Tibial nerve (tissue), 4 donors: ENCODE results near the gene ZNHIT2. TPM values are rescaled to one million over a fixed set of nuclear protein-coding genes. Genes with fewer than 3 reads are reported as not detected.

ENCODE experiments used
- DNase-seq, 2 donors: peaks; one replicate each; pipeline ENCODE4 v3.0.0-alpha.2; 2019; ENCODE audit warnings: low spot score in 2 of 2
- H3K27ac ChIP-seq, 4 donors: fragments of 200-600 bp; sonication (generic) in 3 of 4; one replicate each; pipeline ENCODE4 v1.5.1; 2017 to 2019; ENCODE audit warnings: mild to moderate bottlenecking in 1 of 4
- H3K27me3 ChIP-seq, 2 donors: fragments of 200-600 bp; sonication (generic) in 1 of 2; one replicate each; pipeline versions ENCODE4 v1.5.1 to v1.6.0; 2017 to 2019
- H3K36me3 ChIP-seq, 3 donors: fragments of 200-600 bp; sonication (generic); one replicate each; pipeline ENCODE4 v1.5.1; 2018 to 2019
- H3K4me1 ChIP-seq, 4 donors: fragments of 200-600 bp; sonication (generic) in 3 of 4; one replicate each; pipeline ENCODE4 v1.5.1; 2017 to 2019
- H3K4me3 ChIP-seq, 4 donors: fragments of 200-600 bp; sonication (generic) in 3 of 4; one replicate each; pipeline ENCODE4 v1.5.1; 2017 to 2019; ENCODE audit warnings: mild to moderate bottlenecking in 1 of 4, moderate library complexity in 1 of 4
- H3K9me3 ChIP-seq, 4 donors: fragments of 200-600 bp; sonication (generic) in 3 of 4; one replicate each; pipeline ENCODE4 v1.5.1; 2017 to 2019
- CTCF ChIP-seq, 5 experiments: fragments of 200-600 bp in 3 of 5; fragments of 450-650 bp in 2 of 5; sonication (generic) in 3 of 5; IDR thresholded peaks; one replicate each; pipeline ENCODE4 v1.5.1; 2016 to 2019; ENCODE audit warnings: antibody characterized with exemption in 5 of 5, mild to moderate bottlenecking in 3 of 5, moderate library complexity in 2 of 5
- EP300 ChIP-seq, 2 donors: sonication (generic); formaldehyde crosslinking; IDR thresholded peaks; one replicate each; pipeline ENCODE4 v1.6.1; 2017; ENCODE audit warnings: antibody characterized with exemption in 2 of 2, mild to moderate bottlenecking in 1 of 2
- POLR2A ChIP-seq, 2 donors: fragments of 450-650 bp; IDR thresholded peaks; one replicate each; pipeline ENCODE4 v1.6.1; 2017; ENCODE audit warnings: antibody characterized with exemption in 2 of 2, mild to moderate bottlenecking in 2 of 2, moderate library complexity in 2 of 2
- WGBS, 2 donors: methylation state at CpG; one replicate each; pipeline ENCODE4 v1.1.5; 2018; 5-methylcytosine and 5-hydroxymethylcytosine counted together
- total RNA-seq, 4 donors: library from RNA; depleted of rRNA; stranded (reverse); fragments of >200 nt; gene quantifications; one replicate each; pipeline ENCODE4 v1.1.0, GENCODE V29; 2016

Gene ZNHIT2
- total RNA-seq, 4 donors from 2014 or later = 19.2 to 26.8 (median 22.6) TPM

GRCh38 chr11:65132238-65132987, 14.9 kb upstream of the ZNHIT2 start:
- Histone ChIP-seq H3K36me3 (peaks cover 0 to 56% (median 41%) of the 10 kb centered on the region in 3 donors), H3K27ac (peak overlapping the region in 3 of 4 donors; percentile 42 to 99 (median 95))
- 57 to 62% methylated on average over 9 to 10 of the region's 10 CpGs for WGBS, 2 donors

GRCh38 chr11:65131895-65132237, 14.4 kb upstream of the ZNHIT2 start:
- WGBS, 2 donors = 76 to 86% methylated on average over 5 to 6 of the region's 6 CpGs
- Histone ChIP-seq H3K9me3 (no peaks in the 10 kb centered on the region), H3K27me3 (no peaks in the 10 kb centered on the region), H3K36me3 (peaks cover 0 to 62% (median 46%) of the 10 kb centered on the region in 3 donors), H3K27ac (no peak overlapping the region), H3K4me3 (no peak overlapping the region), H3K4me1 (peaks cover 0 to 41% (median 20%) of the 10 kb centered on the region in 4 donors)
- DNase-seq = no peak
- TF ChIP-seq CTCF (IDR thresholded peaks at IDR 0.05) (no peak), POLR2A (IDR thresholded peaks at IDR 0.05) (no peak), EP300 (IDR thresholded peaks at IDR 0.05) (no peak)

More at GRCh38 chr11:65132238-65132987, 14.9 kb upstream of the ZNHIT2 start:
- Histone ChIP-seq H3K9me3 (no peaks in the 10 kb centered on the region), H3K4me3 (peak overlapping the region in 2 of 4 donors; percentile 69 to 85), H3K4me1 (peaks cover 0 to 41% (median 20%) of the 10 kb centered on the region in 4 donors), H3K27me3 (no peaks in the 10 kb centered on the region)
- TF ChIP-seq CTCF (IDR thresholded peaks at IDR 0.05) (no peak), POLR2A (IDR thresholded peaks at IDR 0.05) (no peak), EP300 (IDR thresholded peaks at IDR 0.05) (no peak)
- DNase-seq = no peak

- Histone ChIP-seq H3K4me3 (no peak overlapping the region), H3K27me3 (no peaks in the 10 kb centered on the region), H3K36me3 (peaks cover 0 to 67% (median 51%) of the 10 kb centered on the region in 3 donors), H3K27ac (no peak overlapping the region), H3K4me1 (peaks cover 0 to 41% (median 20%) of the 10 kb centered on the region in 4 donors), H3K9me3 (no peaks in the 10 kb centered on the region)
- no peak for TF ChIP-seq CTCF (IDR thresholded peaks at IDR 0.05)
- no peak for TF ChIP-seq EP300 (IDR thresholded peaks at IDR 0.05)
- TF ChIP-seq POLR2A (IDR thresholded peaks at IDR 0.05) = no peak
- WGBS, 2 donors = 58 to 59% methylated on average over 3 of the region's 3 CpGs
- DNase-seq = no peak
Observed at GRCh38 chr11:65131417-65131776, 13.9 kb upstream of the ZNHIT2 start.

DNA sequence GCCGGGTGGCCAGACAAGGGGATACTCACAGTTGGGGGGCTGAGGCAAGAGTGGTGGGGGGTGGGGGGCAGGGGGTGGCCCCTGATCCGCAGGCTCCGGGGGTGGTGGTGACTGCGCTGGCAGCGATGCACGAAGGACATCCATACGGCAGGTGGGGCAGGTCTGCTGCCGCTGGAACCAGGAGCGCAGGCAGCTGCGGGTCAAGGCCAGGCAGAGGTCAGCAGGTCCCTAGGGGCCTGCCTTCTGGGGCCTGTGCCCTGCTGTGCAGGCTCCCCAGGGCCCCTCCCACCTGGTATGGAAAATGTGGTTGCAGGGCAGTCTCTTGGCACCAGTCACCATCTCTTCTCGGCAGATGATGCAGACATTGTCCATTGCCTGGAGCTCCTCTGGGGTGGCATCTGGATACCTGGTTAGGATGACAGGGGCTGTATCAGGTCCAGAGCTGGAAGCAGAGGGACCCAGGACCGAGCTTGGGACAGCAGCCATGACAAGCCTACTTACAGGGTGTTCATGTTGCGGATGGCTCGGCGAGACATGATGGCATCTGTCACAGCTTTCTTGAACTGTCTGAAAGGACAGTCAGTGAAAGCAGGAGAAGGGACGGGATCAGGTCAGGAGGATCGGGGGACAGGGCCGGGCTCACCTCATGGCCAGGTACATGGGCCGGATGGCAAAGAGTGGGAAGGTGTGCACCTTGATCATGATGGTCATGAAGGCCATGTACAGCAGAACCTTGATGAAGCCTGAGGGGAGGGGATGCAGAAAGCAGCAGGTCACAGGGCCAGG, 13.3 kb upstream of the ZNHIT2 start:
- Histone ChIP-seq H3K9me3 (no peaks in the 10 kb centered on the region), H3K36me3 (peaks cover 0 to 72% (median 52%) of the 10 kb centered on the region in 3 donors), H3K4me1 (peaks cover 0 to 38% (median 17%) of the 10 kb centered on the region in 4 donors), H3K27me3 (no peaks in the 10 kb centered on the region), H3K27ac (no peak overlapping the region), H3K4me3 (no peak overlapping the region)
- DNase-seq = no peak
- TF ChIP-seq POLR2A (IDR thresholded peaks at IDR 0.05) (no peak), CTCF (IDR thresholded peaks at IDR 0.05) (no peak), EP300 (IDR thresholded peaks at IDR 0.05) (no peak)
- WGBS, 2 donors = 86 to 96% methylated on average over 9 to 19 of the region's 19 CpGs
